Activated naive CD8-positive, alpha-beta T cell treated with anti-CD3 and anti-CD28 coated beads for 36 hours (primary cell): ENCODE measurements around the gene MLANA. TPM values are rescaled to one million over a fixed set of nuclear protein-coding genes. Genes with fewer than 3 reads are reported as not detected.
"Not testable (repeated sequence)": the region's sequence is repeated elsewhere in the genome, so short reads cannot be mapped to it uniquely, and the experiment has no call there.

ENCODE experiments used
- DNase-seq: peaks from one replicate; pipeline ENCODE4 v3.0.0; 2021
- H3K27ac Mint-ChIP-seq: one replicate; pipeline ENCODE4 v1.8.0; 2022; ENCODE audit warnings: mild to moderate bottlenecking, moderate library complexity, mixed read lengths
- H3K27me3 Mint-ChIP-seq: one replicate; pipeline ENCODE4 v1.8.0; 2022; ENCODE audit warnings: mild to moderate bottlenecking, mixed read lengths
- H3K36me3 Mint-ChIP-seq: one replicate; pipeline ENCODE4 v1.8.0; 2021; ENCODE audit warnings: mild to moderate bottlenecking, mixed read lengths
- H3K4me1 Mint-ChIP-seq: one replicate; pipeline ENCODE4 v1.8.0; 2021; ENCODE audit warnings: mixed read lengths
- H3K4me3 Mint-ChIP-seq: one replicate; pipeline ENCODE4 v1.8.0; 2022; ENCODE audit warnings: mild to moderate bottlenecking, moderate library complexity, mixed read lengths
- H3K9me3 Mint-ChIP-seq: one replicate; pipeline ENCODE4 v1.8.0; 2022; ENCODE audit warnings: mixed read lengths
- total RNA-seq, 2 experiments: library from RNA; stranded (reverse); gene quantifications; one replicate each; pipeline ENCODE4 v1.2.3, GENCODE V29; 2021

Gene MLANA
- total RNA-seq, 2 experiments from 2014 or later, result not detected

- not testable (repeated sequence) for H3K4me1 Mint-ChIP-seq, DNase-seq, H3K27me3 Mint-ChIP-seq, H3K27ac Mint-ChIP-seq, H3K36me3 Mint-ChIP-seq, H3K9me3 Mint-ChIP-seq, H3K4me3 Mint-ChIP-seq
Measured at GRCh38 chr9:5882244-5883012, 8.3 kb upstream of the MLANA start.

- H3K27ac Mint-ChIP-seq, result no peak overlapping the region
Measured at GRCh38 chr9:5884191-5884590, 6.5 kb upstream of the MLANA start.

GRCh38 chr9:5886114-5886939, 4.4 kb upstream of the MLANA start:
- no peak overlapping the region for H3K27ac Mint-ChIP-seq
- no peaks in the 10 kb centered on the region for H3K9me3 Mint-ChIP-seq
- no peaks in the 10 kb centered on the region for H3K36me3 Mint-ChIP-seq
- no peaks in the 10 kb centered on the region for H3K27me3 Mint-ChIP-seq
- H3K4me1 Mint-ChIP-seq, result peaks cover 7% of the 10 kb centered on the region
- peak; percentile 79 for DNase-seq
- no peak overlapping the region for H3K4me3 Mint-ChIP-seq

More at GRCh38 chr9:5884191-5884590, 6.5 kb upstream of the MLANA start:
- H3K36me3 Mint-ChIP-seq, result no peaks in the 10 kb centered on the region
- no peaks in the 10 kb centered on the region for H3K27me3 Mint-ChIP-seq
- peaks cover 7% of the 10 kb centered on the region for H3K4me1 Mint-ChIP-seq
- H3K9me3 Mint-ChIP-seq, result no peaks in the 10 kb centered on the region
- no peak overlapping the region for H3K4me3 Mint-ChIP-seq
- no peak for DNase-seq

- H3K4me3 Mint-ChIP-seq, result no peak overlapping the region
- H3K4me1 Mint-ChIP-seq, result no peaks in the 10 kb centered on the region
- no peaks in the 10 kb centered on the region for H3K36me3 Mint-ChIP-seq
- no peak overlapping the region for H3K27ac Mint-ChIP-seq
- no peak for DNase-seq
- H3K27me3 Mint-ChIP-seq, result no peaks in the 10 kb centered on the region
- no peaks in the 10 kb centered on the region for H3K9me3 Mint-ChIP-seq
Measured at GRCh38 chr9:5892456-5893133, 1.9 kb downstream of the MLANA start.

- Mint-ChIP-seq H3K27me3 (no peaks in the 10 kb centered on the region), H3K27ac (no peak overlapping the region), H3K36me3 (no peaks in the 10 kb centered on the region), H3K4me1 (no peaks in the 10 kb centered on the region), H3K9me3 (no peaks in the 10 kb centered on the region), H3K4me3 (no peak overlapping the region)
- no peak for DNase-seq
Measured at GRCh38 chr9:5893134-5893505, 2.4 kb downstream of the MLANA start.

GRCh38 chr9:5893591-5894236, 3.0 kb downstream of the MLANA start:
- H3K27me3 Mint-ChIP-seq, result no peaks in the 10 kb centered on the region
- no peak for DNase-seq
- no peaks in the 10 kb centered on the region for H3K4me1 Mint-ChIP-seq
- no peaks in the 10 kb centered on the region for H3K9me3 Mint-ChIP-seq
- no peak overlapping the region for H3K27ac Mint-ChIP-seq
- no peak overlapping the region for H3K4me3 Mint-ChIP-seq
- no peaks in the 10 kb centered on the region for H3K36me3 Mint-ChIP-seq

GRCh38 chr9:5894237-5894959, 3.7 kb downstream of the MLANA start:
- DNase-seq, result no peak
- Mint-ChIP-seq H3K4me1 (peaks cover 3% of the 10 kb centered on the region), H3K27me3 (no peaks in the 10 kb centered on the region), H3K36me3 (no peaks in the 10 kb centered on the region), H3K9me3 (no peaks in the 10 kb centered on the region), H3K4me3 (no peak overlapping the region), H3K27ac (no peak overlapping the region)

GRCh38 chr9:5895782-5896181, 5.1 kb downstream of the MLANA start:
- Mint-ChIP-seq H3K9me3 (no peaks in the 10 kb centered on the region), H3K4me1 (peaks cover 5% of the 10 kb centered on the region), H3K36me3 (no peaks in the 10 kb centered on the region), H3K27me3 (no peaks in the 10 kb centered on the region), H3K27ac (no peak overlapping the region), H3K4me3 (no peak overlapping the region)
- no peak for DNase-seq

GRCh38 chr9:5896863-5897262, 6.2 kb downstream of the MLANA start:
- Mint-ChIP-seq H3K4me1 (peaks cover 6% of the 10 kb centered on the region), H3K4me3 (no peak overlapping the region), H3K36me3 (no peaks in the 10 kb centered on the region), H3K27ac (no peak overlapping the region), H3K9me3 (no peaks in the 10 kb centered on the region), H3K27me3 (no peaks in the 10 kb centered on the region)
- no peak for DNase-seq

GRCh38 chr9:5897851-5898250, 7.2 kb downstream of the MLANA start:
- Mint-ChIP-seq H3K9me3 (no peaks in the 10 kb centered on the region), H3K4me1 (peaks cover 6% of the 10 kb centered on the region), H3K4me3 (no peak overlapping the region), H3K36me3 (no peaks in the 10 kb centered on the region), H3K27me3 (no peaks in the 10 kb centered on the region), H3K27ac (no peak overlapping the region)
- DNase-seq, result no peak

- no peak for DNase-seq
- Mint-ChIP-seq H3K36me3 (peaks cover 3% of the 10 kb centered on the region), H3K4me3 (no peak overlapping the region), H3K9me3 (no peaks in the 10 kb centered on the region), H3K27ac (no peak overlapping the region), H3K27me3 (no peaks in the 10 kb centered on the region), H3K4me1 (peaks cover 6% of the 10 kb centered on the region)
Measured at GRCh38 chr9:5899292-5899691, 8.6 kb downstream of the MLANA start.

GRCh38 chr9:5900622-5901021, 9.9 kb downstream of the MLANA start:
- H3K4me3 Mint-ChIP-seq, result no peak overlapping the region
- H3K36me3 Mint-ChIP-seq, result peaks cover 8% of the 10 kb centered on the region
- no peaks in the 10 kb centered on the region for H3K9me3 Mint-ChIP-seq
- H3K27me3 Mint-ChIP-seq, result no peaks in the 10 kb centered on the region
- H3K4me1 Mint-ChIP-seq, result peaks cover 6% of the 10 kb centered on the region
- H3K27ac Mint-ChIP-seq, result no peak overlapping the region
- no peak for DNase-seq

- H3K27ac Mint-ChIP-seq, result no peak overlapping the region
Measured at GRCh38 chr9:5902377-5902776, 11.7 kb downstream of the MLANA start.

GRCh38 chr9:5908918-5909317, 18.2 kb downstream of the MLANA start:
- no peak overlapping the region for H3K4me3 Mint-ChIP-seq
- peaks cover 11% of the 10 kb centered on the region for H3K36me3 Mint-ChIP-seq
- peaks cover 8% of the 10 kb centered on the region for H3K4me1 Mint-ChIP-seq
- no peaks in the 10 kb centered on the region for H3K27me3 Mint-ChIP-seq
- no peak overlapping the region for H3K27ac Mint-ChIP-seq
- no peaks in the 10 kb centered on the region for H3K9me3 Mint-ChIP-seq
- no peak for DNase-seq

More at GRCh38 chr9:5902377-5902776, 11.7 kb downstream of the MLANA start:
- Mint-ChIP-seq H3K36me3 (peaks cover 11% of the 10 kb centered on the region), H3K9me3 (no peaks in the 10 kb centered on the region), H3K4me1 (peaks cover 6% of the 10 kb centered on the region), H3K4me3 (no peak overlapping the region), H3K27me3 (no peaks in the 10 kb centered on the region)
- DNase-seq, result no peak
